IPS-15b (cell line): ENCODE measurements around the gene TTC29.

Experiments
- H3K27me3 ChIP-seq: one replicate; pipeline ENCODE4 v1.6.1; 2013; ENCODE audit warnings: low read length; ENCODE audit not compliant: control insufficient read depth, insufficient read depth
- H3K36me3 ChIP-seq: one replicate; pipeline ENCODE4 v1.6.1; 2013; ENCODE audit warnings: low read length; ENCODE audit not compliant: control insufficient read depth, insufficient read depth
- H3K4me1 ChIP-seq: one replicate; pipeline ENCODE4 v1.6.1; 2013; ENCODE audit warnings: mild to moderate bottlenecking, low read length; ENCODE audit not compliant: control insufficient read depth, insufficient read depth
- H3K4me3 ChIP-seq: one replicate; pipeline ENCODE4 v1.5.1; 2013; ENCODE audit warnings: low read depth, low read length
- H3K9ac ChIP-seq: one replicate; pipeline ENCODE4 v1.6.1; 2013; ENCODE audit warnings: low read depth, mild to moderate bottlenecking, low read length
- H3K9me3 ChIP-seq: one replicate; pipeline ENCODE4 v1.6.1; 2013; ENCODE audit warnings: mild to moderate bottlenecking, low read length; ENCODE audit not compliant: control insufficient read depth, insufficient read depth

TTC29 gene

GRCh38 chr4:146949559-146949958, 3.9 kb upstream of the TTC29 start:
- Histone ChIP-seq H3K9me3 (no peaks in the 10 kb centered on the region), H3K4me3 (no peak overlapping the region), H3K9ac (no peak overlapping the region), H3K4me1 (peaks cover 8% of the 10 kb centered on the region), H3K36me3 (no peaks in the 10 kb centered on the region), H3K27me3 (peaks cover 7% of the 10 kb centered on the region)

- no peaks in the 10 kb centered on the region for H3K9me3 ChIP-seq
- H3K4me1 ChIP-seq = peaks cover 13% of the 10 kb centered on the region
- H3K9ac ChIP-seq = no peak overlapping the region
- peaks cover 7% of the 10 kb centered on the region for H3K27me3 ChIP-seq
- no peak overlapping the region for H3K4me3 ChIP-seq
- no peaks in the 10 kb centered on the region for H3K36me3 ChIP-seq
These were observed 1.8 kb downstream of the TTC29 start for GRCh38 chr4:146943691-146944375.

GRCh38 chr4:146932116-146932515, 13.5 kb downstream of the TTC29 start:
- H3K27me3 ChIP-seq = no peaks in the 10 kb centered on the region
- H3K9ac ChIP-seq = no peak overlapping the region
- peaks cover 3% of the 10 kb centered on the region for H3K4me1 ChIP-seq
- H3K9me3 ChIP-seq = no peaks in the 10 kb centered on the region
- no peak overlapping the region for H3K4me3 ChIP-seq
- H3K36me3 ChIP-seq = no peaks in the 10 kb centered on the region

- Histone ChIP-seq H3K9me3 (no peaks in the 10 kb centered on the region), H3K9ac (no peak overlapping the region), H3K27me3 (no peaks in the 10 kb centered on the region), H3K4me3 (no peak overlapping the region), H3K4me1 (peaks cover 3% of the 10 kb centered on the region), H3K36me3 (no peaks in the 10 kb centered on the region)
These were observed 15.0 kb downstream of the TTC29 start for GRCh38 chr4:146930673-146931072.

- Histone ChIP-seq H3K4me1 (peaks cover 3% of the 10 kb centered on the region), H3K4me3 (no peak overlapping the region), H3K27me3 (no peaks in the 10 kb centered on the region), H3K36me3 (no peaks in the 10 kb centered on the region), H3K9me3 (no peaks in the 10 kb centered on the region), H3K9ac (no peak overlapping the region)
These were observed 18.0 kb downstream of the TTC29 start for GRCh38 chr4:146927695-146928094.

GRCh38 chr4:146916479-146917076, 29.1 kb downstream of the TTC29 start:
- Histone ChIP-seq H3K4me1 (no peaks in the 10 kb centered on the region), H3K27me3 (no peaks in the 10 kb centered on the region), H3K9ac (no peak overlapping the region), H3K36me3 (no peaks in the 10 kb centered on the region), H3K9me3 (no peaks in the 10 kb centered on the region), H3K4me3 (no peak overlapping the region)

GRCh38 chr4:146915132-146915531, 30.5 kb downstream of the TTC29 start:
- no peaks in the 10 kb centered on the region for H3K36me3 ChIP-seq
- H3K9ac ChIP-seq = no peak overlapping the region
- H3K9me3 ChIP-seq = no peaks in the 10 kb centered on the region
- no peaks in the 10 kb centered on the region for H3K4me1 ChIP-seq
- no peak overlapping the region for H3K4me3 ChIP-seq
- no peaks in the 10 kb centered on the region for H3K27me3 ChIP-seq

- no peaks in the 10 kb centered on the region for H3K27me3 ChIP-seq
- no peak overlapping the region for H3K4me3 ChIP-seq
- H3K9me3 ChIP-seq = no peaks in the 10 kb centered on the region
- H3K9ac ChIP-seq = no peak overlapping the region
- no peaks in the 10 kb centered on the region for H3K4me1 ChIP-seq
- H3K36me3 ChIP-seq = no peaks in the 10 kb centered on the region
These were observed 45.4 kb downstream of the TTC29 start for GRCh38 chr4:146900295-146900694.

GRCh38 chr4:146890301-146890700, 55.4 kb downstream of the TTC29 start:
- Histone ChIP-seq H3K36me3 (no peaks in the 10 kb centered on the region), H3K27me3 (no peaks in the 10 kb centered on the region), H3K4me1 (no peaks in the 10 kb centered on the region), H3K4me3 (no peak overlapping the region), H3K9ac (no peak overlapping the region), H3K9me3 (no peaks in the 10 kb centered on the region)

- H3K9me3 ChIP-seq = no peaks in the 10 kb centered on the region
- H3K4me3 ChIP-seq = no peak overlapping the region
- no peaks in the 10 kb centered on the region for H3K27me3 ChIP-seq
- H3K4me1 ChIP-seq = no peaks in the 10 kb centered on the region
- H3K9ac ChIP-seq = no peak overlapping the region
- no peaks in the 10 kb centered on the region for H3K36me3 ChIP-seq
These were observed 62.6 kb downstream of the TTC29 start for GRCh38 chr4:146883070-146883469.

- H3K36me3 ChIP-seq = no peaks in the 10 kb centered on the region
These were observed 88.4 kb downstream of the TTC29 start for GRCh38 chr4:146857298-146857697.

GRCh38 chr4:146855761-146856160, 89.9 kb downstream of the TTC29 start:
- Histone ChIP-seq H3K27me3 (no peaks in the 10 kb centered on the region), H3K4me3 (no peak overlapping the region), H3K9me3 (no peaks in the 10 kb centered on the region), H3K9ac (no peak overlapping the region), H3K36me3 (no peaks in the 10 kb centered on the region), H3K4me1 (no peaks in the 10 kb centered on the region)

More at GRCh38 chr4:146857298-146857697, 88.4 kb downstream of the TTC29 start:
- H3K4me1 ChIP-seq = no peaks in the 10 kb centered on the region
- H3K4me3 ChIP-seq = no peak overlapping the region
- H3K27me3 ChIP-seq = no peaks in the 10 kb centered on the region
- no peak overlapping the region for H3K9ac ChIP-seq
- no peaks in the 10 kb centered on the region for H3K9me3 ChIP-seq
